ENCODE data around the gene DNHD1.

DNA sequence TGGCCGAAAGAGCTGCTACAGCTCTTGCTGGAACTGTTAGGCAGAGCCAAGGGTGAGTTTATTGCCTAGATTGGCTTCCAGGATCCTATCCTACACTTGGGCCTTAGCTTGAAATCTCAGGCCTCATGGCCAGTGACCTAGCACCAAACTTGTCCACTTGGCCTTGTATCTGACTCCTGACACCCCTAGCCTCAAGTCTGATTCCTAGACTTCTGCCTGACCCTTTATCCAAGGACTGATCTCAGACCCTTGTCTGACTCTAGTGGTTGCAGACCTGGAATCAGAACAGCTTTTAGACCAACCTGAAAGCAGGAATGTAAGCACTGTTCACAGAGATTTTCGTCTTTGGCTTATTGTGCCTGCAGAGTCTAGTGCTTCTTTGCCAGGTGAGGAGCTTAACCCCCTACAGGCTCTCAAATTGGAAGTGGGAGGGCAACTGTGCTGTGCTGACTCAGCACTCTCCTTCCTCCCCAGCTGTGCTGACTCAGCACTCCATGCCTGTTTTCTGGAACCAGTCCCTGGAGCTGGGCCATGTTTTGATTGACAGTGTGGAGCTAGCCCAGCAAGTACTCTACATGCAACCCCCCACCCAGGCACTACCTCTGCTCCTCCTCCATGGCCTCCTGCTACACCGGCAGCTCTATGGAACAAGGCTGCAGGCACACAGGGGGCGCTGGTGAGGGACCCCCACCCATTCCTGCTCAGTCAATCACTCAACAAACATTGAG lies 71.3 kb downstream of the DNHD1 start:
- TF ChIP-seq CTCF (IDR thresholded peaks at IDR 0.05) (no peak), POLR2A (IDR thresholded peaks at IDR 0.05) (no peak)
